A172 (cell line): ENCODE measurements around the gene ZPLD1. TPM values are rescaled to one million over a fixed set of nuclear protein-coding genes. Genes with fewer than 3 reads are reported as not detected.

Experiments
- DNase-seq: peaks from one replicate; pipeline ENCODE4 v3.0.0-alpha.2; 2015; ENCODE audit warnings: low spot score
- total RNA-seq: library from RNA; depleted of rRNA; stranded (reverse); fragments of >200 nt; shearing (Covaris generic); gene quantifications from 2 replicates; pipeline ENCODE4 v1.2.3, GENCODE V29; 2014

ZPLD1 gene
- total RNA-seq, 1 experiment from 2014 or later = not detected

DNA sequence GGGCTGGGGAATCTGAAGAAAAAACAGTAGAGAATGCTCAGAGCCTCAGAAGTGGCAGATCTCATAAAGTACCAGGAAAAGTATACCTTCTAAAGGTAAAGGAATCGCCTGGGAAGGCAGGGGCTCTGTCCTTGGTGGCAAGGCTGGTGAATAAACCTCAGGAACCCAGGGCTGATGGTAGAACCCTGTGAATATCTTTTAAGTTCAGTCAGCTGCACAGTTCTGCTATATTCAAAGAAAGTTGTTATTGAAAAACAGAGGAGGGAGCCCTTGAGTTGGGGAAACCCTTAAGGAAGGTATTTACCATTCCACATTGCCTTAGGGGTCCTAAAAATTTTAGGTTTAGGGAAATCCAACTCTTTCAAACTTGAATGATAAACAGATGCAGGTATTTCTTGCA is 31.2 kb downstream of the ZPLD1 start:
- no peak for DNase-seq

DNA sequence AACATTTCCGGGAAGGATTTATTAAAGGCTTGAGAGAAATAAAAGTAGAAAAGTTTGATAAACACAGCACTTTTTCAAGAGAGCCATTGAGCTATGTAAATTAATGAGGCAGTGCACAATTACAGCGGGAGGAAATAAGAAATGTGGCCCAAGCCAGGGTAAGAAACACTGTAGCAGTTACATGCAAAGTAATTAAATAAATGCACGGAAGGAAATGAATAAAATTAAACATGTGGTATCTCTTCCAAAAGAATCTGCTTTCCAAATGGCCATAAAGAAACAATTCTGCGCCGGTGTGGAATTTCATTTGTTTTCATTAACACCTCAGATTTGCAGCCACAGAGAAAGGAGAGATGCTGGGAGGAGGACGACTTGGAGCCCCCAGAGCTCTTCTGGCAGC is 35.3 kb downstream of the ZPLD1 start:
- no peak for DNase-seq

DNA sequence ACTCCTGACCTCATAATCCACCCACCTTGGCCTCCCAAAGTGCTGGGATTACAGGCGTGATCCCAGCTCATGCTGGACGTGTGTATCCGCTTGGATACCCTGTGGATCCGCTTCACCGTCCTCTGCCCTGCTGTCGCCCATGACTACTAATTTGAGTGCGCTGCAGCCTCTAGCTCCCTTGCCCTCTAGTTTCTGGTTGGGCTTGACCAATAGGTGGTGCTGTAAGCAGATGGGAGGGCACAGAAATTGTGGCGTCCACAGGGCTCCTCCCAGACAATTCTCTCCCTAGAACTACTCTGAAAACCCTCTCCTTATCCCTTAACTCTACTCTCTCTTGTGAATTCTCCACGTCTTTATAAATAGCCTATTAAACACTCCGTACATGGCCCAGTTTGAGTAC is 36.2 kb downstream of the ZPLD1 start:
- DNase-seq = no peak

DNA sequence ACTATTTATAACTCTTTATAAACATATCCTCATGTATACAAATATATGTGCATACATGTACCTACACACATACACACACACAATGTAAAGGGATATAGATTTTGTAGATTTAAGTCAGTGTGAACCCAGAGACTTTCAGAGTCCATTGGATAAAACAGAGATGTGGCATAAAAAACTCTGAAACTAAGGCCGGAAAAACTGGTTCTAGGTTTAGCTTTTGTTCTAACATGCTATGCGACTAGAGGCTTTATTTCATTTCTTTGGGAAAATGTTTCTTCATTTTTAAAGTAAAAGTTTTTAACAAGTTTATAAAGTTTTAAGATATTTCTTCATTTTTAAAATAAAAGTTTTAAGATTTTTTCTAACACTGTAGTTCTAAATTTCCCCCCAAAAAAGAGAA is 36.7 kb downstream of the ZPLD1 start:
- DNase-seq = no peak

DNA sequence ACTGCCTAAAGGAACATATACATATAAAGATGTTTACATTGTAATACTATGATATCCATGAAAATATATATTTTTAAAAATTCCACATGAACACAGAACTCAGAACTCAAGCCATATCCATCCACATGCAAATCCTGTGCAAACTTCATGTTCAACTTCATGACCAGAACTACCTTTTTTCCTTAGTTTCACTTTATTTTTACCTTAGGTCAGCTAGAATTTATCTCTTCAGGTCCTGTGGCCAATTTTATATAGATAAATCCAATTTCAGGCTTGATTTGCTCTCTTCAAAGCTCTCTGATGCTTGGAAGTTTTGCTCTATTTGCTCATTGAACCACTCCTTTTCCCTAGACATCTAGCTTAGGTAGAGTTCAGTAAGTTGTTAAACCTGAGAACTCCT is 38.8 kb downstream of the ZPLD1 start:
- DNase-seq = no peak

DNA sequence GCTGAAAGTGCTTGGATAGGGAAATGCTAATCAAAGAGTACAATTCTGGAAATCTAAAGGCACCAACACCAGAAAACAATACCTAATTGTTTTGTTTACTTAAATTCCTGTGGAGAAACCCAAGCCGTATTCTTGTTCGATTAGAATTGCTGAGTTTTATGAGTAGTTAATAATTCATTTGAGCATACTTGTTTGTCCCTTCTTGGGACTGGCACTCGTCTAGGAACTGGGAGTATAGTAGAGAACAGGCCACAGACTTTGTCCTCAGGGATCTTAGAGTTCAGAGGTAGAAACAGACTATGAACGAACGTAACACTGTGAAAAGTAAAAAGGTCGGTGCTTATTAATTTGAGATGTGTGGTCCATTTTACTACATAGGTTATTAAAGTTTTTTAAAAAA is 39.4 kb downstream of the ZPLD1 start:
- no peak for DNase-seq

DNA sequence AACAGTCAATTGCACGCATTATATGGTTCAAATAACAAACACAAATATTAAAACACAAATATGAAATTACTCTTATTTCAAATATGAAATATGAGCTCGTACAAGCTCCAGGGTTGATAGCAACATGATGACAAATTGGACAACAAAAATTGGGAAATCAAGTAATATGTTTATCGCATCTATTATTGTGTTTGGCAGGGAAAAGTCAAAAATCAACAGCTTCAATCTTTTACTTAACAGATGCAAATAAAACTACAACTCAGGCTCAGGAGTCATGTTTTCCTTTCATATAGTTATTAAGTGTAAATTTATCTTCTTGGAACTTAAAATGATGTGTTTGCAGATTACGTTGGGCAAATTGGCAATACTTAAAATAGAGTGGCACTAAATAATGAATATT is 41.4 kb downstream of the ZPLD1 start:
- no peak for DNase-seq

DNA sequence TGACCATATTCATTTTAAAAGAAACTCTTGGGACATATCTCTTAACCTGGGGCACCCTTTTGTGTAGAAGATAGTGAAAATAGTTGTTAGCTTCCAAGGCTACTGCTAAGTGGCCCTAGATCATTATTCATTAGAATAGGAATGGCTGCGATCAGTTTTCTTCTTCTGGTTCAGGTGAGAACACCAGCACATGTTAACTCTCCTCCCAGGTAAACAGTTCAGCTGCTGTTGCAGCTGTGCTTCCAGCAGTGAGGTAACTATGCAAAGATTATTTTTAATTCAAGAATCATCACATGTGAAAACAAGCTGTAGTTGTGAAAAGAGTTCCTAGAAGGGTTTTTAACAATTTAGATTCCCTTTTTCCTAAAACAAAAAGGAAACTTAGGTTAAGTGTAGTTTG is 43.3 kb downstream of the ZPLD1 start:
- no peak for DNase-seq

DNA sequence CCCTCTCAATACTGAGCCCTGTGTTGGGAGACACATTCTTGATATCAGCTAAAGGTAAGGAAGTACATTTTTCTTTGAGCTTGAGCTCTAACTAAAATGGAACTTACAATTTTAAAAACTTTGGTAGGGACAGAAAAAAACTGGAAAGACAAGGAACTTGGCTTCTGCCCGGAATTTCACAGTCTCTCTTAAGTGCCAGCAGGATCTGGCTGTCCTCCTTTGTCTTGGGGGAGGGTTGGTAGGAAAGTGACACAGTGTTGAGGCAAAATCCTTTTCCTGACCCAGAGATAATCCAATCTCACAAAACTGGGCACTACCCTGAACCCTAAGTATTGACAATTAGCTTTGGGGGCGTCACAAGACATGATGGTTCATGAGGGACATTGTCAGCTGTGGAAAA is 45.3 kb downstream of the ZPLD1 start:
- no peak for DNase-seq

DNA sequence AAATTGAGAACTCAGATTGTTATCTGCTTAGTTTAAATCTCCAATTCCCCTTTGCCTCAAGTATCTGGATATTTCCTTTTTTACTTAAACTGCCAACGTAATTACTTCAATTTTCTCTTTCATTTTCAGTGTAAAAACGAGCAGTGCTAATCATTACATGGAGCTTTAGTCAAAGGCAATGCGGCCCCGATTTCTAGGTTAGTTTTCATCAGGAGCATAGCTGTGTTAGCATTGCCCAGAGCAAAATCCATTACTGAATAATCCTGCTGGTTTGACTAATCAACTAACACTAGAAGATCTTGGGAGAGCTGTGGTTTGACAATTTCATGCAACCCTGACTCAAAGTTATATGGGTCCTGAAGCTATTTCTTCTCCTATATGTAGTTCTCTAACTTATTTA is 46.2 kb downstream of the ZPLD1 start:
- no peak for DNase-seq

DNA sequence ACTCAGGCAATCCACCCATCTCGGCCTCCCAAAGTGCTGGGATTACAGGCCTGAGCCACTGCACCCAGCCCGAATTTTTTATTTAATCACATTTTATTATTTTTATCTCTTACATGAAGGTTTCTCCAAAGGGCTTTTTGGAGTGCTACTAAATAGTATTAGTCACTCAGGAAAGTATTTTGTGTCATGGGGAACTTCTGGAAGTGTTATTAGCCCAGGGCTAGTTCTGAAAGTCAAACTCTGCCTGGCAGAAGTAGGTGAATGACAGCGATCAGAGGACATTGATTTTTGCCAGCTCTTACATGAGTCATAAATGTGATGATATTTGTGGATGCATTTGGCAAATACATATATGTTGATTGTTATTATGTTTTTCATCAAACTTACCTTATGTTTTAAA is 48.7 kb downstream of the ZPLD1 start:
- DNase-seq = no peak

DNA sequence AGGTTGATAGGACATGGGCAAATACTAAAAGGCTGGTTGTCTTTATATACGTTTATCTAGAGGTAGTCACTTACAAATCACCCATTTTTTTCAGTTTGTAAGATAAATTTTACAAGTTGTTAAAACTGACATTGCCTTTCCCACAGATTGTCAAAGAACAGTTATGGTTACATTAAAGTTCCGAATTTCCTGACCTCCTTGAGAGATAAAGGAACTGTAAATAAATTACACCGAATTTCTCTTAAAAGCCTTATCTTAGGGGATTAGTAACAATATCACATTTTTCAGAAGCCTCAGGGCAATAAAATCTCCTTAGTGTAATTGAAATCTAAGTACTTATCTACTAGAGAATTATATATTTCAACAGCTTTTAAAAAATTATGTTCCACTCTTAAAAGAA is 49.5 kb downstream of the ZPLD1 start:
- DNase-seq = no peak

DNA sequence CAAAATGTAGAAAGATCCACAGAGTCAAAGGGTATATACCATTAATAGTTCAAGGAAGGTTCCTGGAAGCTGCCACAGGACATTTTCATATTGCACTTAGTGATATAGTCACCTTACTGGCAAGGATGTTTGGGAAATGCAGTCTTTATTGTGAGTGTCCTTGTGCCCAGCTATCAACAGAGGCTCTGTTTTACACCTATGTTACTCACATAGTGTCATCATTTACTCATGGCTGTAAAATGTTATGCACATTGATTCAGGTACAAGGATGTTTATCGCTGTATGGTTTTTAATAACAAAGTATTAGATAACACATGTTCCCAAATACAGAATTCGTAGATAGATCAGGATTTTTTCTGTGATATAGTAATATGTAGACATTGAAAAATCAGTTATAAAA is 50.9 kb downstream of the ZPLD1 start:
- no peak for DNase-seq

DNA sequence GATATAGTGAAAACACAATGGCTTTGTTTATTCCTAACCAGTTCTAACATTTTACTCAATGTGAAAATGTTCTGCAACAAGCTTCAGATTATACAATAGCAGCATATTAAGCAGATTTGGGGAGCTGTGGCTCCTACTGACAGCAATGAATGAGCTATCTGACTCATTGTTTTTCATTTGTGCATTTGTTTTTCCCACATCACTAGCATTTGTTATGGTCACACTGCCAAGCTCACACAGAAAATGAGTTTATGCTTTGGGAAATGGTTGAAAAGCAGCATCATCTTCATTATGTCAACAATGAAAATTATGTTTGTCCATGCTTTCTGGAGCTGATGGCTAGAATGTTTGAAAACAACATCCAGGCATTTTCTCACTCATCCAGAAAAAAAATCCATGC is 53.5 kb downstream of the ZPLD1 start:
- DNase-seq = no peak

DNA sequence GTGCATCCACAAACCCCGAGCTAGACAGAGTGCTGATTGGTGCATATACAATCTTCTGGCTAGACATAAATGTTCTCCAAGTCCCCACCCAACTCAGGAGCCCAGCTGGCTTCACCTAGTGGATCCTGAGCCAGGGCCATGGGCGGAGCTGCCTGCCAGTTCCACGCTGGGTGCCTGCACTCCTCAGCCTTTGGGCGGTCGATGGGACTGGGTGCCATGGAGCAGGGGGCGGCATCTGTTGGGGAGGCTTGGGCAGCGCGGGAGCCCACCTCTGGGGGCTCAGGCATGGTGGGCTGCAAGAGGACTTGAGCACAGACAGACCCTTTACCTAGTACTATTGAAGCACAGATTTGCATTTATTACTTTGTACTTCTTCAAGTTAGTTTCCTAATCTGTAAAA is 57.5 kb downstream of the ZPLD1 start:
- no peak for DNase-seq

DNA sequence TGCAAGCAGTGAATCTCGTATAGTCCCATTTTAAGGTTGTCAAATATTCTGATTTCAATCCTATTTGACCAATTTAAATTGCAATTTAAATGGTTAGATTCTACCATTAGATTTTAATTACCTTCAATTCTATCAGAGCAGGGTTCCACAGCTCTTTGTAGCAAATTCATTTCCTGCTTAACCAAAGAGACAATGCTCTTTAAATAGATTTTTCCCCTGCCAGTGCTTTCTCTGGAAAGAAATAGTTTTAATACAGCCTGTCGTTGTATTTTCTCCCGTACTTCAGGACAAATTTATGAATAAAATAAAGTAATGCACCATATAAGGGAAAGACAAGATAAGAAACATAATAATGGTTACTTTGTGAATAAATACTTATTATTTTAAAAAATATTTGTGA is 62.8 kb downstream of the ZPLD1 start:
- no peak for DNase-seq

DNA sequence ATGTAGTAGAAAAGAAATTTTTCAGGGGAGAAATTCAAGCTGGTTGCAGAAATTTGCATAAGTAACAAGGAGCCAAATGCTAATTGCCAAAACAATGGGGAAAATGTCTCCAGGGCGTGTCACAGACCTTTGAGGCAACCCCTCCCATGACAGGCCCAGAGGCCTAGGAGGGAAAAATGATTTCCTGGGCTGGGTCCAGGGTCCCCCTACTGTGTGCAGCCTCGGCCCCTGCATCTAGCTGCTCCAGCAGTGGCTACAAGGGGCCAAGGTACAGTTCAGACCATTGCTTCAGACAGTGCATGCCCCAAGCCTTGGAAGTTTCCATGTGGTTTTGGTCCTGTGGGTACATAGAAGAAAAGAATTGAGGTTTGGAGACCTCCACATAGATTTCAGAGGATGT is 70.7 kb downstream of the ZPLD1 start:
- no peak for DNase-seq

DNA sequence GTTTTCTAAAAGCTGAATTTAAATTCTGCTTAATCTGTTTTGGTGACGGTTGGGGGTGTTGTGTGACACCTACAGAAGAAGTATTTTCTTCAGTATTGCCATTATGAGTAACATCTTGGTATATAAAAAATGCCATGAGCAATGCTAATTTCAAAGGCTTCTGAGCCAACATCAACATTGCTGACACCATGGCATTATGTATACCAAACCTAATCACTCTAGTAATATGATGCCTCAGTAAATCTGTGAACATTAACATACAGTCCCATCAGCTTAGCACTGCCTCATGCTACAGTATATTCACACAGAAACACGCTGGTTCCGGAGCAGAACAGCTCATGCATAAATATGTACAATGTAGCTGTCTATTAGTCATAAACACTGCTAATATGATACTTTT is 75.8 kb downstream of the ZPLD1 start:
- DNase-seq = no peak

DNA sequence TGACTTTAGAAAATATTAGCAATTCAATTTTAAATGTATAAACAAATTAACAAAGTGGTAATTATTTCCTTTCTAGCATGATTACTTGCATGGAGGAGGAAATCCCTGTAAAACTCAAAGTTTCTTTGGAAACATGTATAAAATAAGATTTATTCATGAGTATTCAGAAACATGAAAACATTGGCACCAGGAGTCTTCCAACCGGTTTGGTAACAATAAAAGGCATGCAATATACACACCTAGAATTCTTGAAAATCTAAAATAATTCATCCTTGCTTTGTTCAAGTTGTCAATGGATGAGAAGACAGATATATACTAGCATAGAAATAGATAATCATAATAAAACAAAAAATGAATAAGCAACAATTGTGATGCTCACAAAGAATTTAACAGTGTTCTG is 76.4 kb downstream of the ZPLD1 start:
- no peak for DNase-seq

DNA sequence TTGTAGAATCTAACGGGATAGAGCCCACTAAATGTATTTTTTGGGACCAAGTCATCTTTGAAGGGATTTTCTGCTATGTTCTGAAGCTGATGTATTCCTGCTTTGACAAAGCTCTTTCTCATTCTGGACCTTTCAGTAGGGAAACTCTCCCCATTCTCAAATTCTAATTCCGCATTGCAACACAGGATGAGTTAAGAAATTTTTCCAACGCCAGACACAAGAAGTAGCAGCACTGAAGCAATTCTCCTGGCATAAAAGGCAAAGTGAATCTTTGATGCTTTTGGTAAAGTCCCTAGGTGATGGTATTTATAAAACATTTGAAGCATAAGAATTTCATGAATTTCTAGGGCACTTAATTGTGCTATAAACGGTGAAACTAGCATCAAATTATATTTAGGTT is 76.8 kb downstream of the ZPLD1 start:
- no peak for DNase-seq

DNA sequence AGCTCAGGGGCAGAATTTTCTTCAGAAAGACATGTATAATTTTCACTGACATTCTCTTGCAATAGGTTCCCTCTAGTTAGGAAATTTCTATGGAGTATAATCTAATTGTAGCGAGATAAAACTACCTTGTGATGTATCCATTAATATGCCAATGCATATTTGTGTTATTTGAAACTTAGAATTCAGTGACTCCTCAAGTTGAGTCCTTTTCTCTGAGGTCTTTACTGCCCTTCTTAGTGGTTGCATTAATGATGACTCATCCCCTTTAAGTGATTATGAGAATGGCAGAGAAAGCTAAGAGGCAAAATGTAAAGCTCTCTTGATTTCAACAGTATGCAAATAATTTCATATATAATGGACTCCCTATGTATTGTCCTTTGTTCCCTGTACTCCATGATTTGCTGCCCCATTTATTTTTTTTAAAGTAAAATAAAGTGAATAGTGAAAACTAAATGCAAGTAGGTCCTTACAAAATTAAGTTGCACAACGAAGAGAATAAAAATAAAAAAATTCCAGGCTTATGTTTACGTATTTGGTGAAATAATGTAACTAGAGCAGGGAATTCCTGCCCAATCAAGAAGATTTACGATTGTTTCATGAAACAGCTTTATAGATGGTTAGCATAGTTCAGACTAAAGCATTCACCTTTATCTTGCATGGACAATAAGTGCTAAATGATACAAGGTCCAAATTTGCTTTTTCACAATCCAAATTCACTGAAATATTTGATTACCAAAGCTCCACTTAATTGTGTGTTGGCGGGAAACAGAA is 78.1 kb downstream of the ZPLD1 start:
- peak; percentile 11 for DNase-seq

DNA sequence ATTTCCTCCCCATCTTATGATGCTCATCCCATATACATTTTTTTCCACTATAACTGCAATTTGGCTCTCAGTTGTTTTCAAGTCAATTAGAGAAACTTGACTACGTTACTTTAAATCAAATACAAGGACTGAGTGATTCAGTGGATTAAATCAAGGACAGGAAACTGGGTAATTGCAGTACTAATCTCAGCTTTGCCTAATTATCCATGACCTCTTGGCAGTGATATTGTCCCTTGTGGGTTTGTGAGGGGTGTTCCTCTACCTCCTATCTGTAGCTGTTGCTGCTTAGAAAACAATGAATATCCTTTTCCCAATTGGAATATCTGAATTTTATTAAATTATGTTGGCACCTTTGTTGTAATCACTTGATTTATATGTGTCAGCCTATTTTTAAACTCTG is 79.4 kb downstream of the ZPLD1 start:
- DNase-seq = no peak

DNA sequence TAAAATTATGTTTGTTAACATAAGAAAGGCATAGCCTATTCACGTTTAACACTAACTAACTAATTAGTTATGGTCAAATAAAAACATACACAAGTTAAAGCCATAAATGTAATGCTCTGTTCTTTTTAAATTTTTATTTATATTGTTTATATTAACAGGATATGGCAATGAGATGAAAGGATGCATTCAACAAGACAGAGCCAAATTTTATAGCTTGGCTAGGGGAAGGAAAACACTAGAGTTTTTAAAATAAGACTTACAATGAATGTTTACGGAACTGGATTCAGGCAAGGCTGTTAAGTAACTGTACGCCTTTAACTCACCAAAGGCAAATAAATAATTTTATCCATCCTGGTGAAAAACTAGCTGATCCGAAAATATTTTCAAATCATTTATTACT is 86.4 kb downstream of the ZPLD1 start:
- DNase-seq = no peak

DNA sequence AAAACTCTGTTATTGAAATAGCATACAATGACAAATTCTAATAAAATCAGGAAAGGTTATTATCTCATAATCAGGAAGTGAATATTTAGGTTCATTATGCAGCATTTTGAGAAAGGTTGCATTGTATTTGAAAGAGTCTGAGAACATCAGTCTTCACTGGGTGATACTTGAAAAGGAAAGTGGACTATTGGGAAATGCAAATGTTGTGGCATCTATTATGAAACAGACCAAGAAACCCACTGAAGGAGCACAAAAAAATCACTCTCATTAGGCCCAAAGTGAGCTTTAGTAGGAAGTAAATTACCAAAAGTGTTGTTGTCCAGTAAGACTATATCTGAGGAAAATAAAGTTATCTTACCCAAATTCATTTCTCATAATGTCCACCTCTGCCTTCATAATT is 90.8 kb downstream of the ZPLD1 start:
- no peak for DNase-seq
